ENCODE data around the gene FAM222A.

DNA sequence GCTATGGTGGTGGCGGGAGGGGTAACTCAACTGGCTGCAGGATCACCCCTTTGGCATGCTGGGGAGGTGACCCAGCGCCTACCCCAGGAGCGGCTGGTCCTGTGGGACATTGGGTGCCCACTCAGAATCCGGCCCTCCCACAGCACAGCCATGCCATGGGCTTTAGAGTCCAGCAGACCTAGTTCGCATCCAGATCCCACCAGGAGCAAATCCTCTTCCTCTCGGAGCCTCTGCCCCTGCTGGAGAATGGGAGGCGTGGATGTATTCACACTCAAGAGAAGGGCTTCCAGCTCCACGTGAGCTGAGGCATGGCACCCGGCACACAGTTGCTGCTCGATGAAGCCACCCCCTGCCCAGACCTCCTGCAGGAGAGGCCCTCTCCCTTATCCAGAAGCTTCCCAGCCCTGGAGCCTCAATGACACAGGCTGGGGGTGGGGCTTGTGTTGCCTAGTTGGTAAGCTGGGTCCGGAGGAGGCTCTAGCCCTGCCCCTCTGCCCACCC is 17.7 kb downstream of the FAM222A start:
- no peak for TF ChIP-seq POLR2AphosphoS5 (IDR thresholded peaks at IDR 0.05)
- TF ChIP-seq CTCF (IDR thresholded peaks at IDR 0.05) = no peak
- no peak for TF ChIP-seq POLR2A (IDR thresholded peaks at IDR 0.05)
- no peak for TF ChIP-seq EP300 (IDR thresholded peaks at IDR 0.05)

Measured in gastroesophageal sphincter (tissue), 3 donors.